Measurements from ENCODE around the gene CROCC2. TPM values are rescaled to one million over a fixed set of nuclear protein-coding genes. Genes with fewer than 3 reads are reported as not detected.

The CROCC2 gene
- total and polyA plus RNA-seq, 2 of the 13 experiments (the other 11 are each of a cell fraction or from before 2014, with no cell fraction given) = not detected

GRCh38 chr2:240985881-240986786 lies 80.0 kb downstream of the CROCC2 start (continued):
- no peak for TF ChIP-seq ZNF790 (CRISPR knock-in tag; IDR thresholded peaks at IDR 0.05; ENCODE audit: borderline replicate concordance)
- no peak for TF ChIP-seq ZNF160 (CRISPR knock-in tag; IDR thresholded peaks at IDR 0.05)
- TF ChIP-seq HNF4A (CRISPR knock-in tag; IDR thresholded peaks at IDR 0.05) = peak; percentile 5; the same call in 1 of the 2 replicates
- peak; percentile 62; the same call in 1 of the 2 replicates for TF ChIP-seq HNRNPL (IDR thresholded peaks at IDR 0.05; ENCODE audit: low read depth, low read length)
- peak; percentile 2; the same call in 1 of the 2 replicates for TF ChIP-seq NRL (CRISPR knock-in tag; IDR thresholded peaks at IDR 0.05; ENCODE audit: borderline replicate concordance)
- TF ChIP-seq NR2F1 (CRISPR knock-in tag; IDR thresholded peaks at IDR 0.05) = peak in 1 of 2 experiments; percentile 55; a peak in 1 of 4 replicates
- no peak for TF ChIP-seq ZSCAN12 (CRISPR knock-in tag; IDR thresholded peaks at IDR 0.05)
- TF ChIP-seq, protein P1, sequence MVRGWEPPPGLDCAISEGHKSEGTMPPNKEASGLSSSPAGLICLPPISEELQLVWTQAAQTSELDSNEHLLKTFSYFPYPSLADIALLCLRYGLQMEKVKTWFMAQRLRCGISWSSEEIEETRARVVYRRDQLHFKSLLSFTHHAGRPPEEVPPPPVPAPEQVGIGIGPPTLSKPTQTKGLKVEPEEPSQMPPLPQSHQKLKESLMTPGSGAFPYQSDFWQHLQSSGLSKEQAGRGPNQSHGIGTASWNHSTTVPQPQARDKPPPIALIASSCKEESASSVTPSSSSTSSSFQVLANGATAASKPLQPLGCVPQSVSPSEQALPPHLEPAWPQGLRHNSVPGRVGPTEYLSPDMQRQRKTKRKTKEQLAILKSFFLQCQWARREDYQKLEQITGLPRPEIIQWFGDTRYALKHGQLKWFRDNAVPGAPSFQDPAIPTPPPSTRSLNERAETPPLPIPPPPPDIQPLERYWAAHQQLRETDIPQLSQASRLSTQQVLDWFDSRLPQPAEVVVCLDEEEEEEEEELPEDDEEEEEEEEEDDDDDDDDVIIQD (CRISPR knock-in tag; IDR thresholded peaks at IDR 0.05; ENCODE audit: low read depth) = no peak

DNA sequence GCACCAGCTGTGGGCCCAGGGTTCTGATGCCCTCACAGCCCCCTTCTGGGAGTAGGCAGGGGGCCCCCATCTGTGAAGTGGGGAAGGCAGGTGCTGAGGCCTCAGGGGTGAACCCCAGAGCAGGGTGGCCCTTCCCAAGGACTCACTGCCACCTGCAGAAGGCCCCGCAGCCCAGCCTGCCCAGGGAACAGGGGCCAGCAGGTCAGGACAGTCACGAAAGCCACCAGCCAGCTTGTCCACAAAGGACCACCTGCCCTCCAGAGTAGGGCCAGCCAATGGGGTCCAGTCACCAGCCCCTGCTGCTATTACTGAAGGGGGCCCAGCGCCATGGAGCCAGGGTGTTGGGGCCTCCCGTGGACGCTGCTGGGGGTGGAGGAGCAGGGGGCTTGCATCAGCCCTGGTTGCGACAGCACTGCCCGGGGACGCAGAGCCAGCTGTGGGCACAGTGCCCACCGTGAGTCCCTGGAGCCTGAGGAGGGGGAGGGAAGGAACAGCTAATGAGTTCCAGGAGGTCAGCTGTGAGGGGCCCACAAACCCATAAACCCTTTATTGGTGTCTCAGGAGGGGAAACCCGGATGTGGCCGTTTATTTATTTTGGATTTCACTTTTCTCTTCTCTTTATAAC lies 80.8 kb downstream of the CROCC2 start:
- BruUV-seq (replicated peaks) = no TSS peak
- Histone ChIP-seq H3K4me1 (ENCODE audit: insufficient read depth, low read length) (peaks cover 52% of the 10 kb centered on the region), H3K36me3 (replicated peaks in 1 of 2; ENCODE audit: control insufficient read depth in 1 of 2, insufficient read depth in 2 of 2, low read length in 2 of 2) (no peaks in the 10 kb centered on the region), H3K4me3 (replicated peaks in 1 of 3; ENCODE audit: insufficient read depth in 1 of 3, low read depth in 2 of 3, low read length in 3 of 3) (peak overlapping the region in 2 of 3 experiments; percentile 8 to 29; a peak in 1 of 6 replicates), H3K9me3 (ENCODE audit: low read length) (no peaks in the 10 kb centered on the region), H4K20me1 (ENCODE audit: insufficient read depth, low read length) (no peaks in the 10 kb centered on the region; the same call in 1 of the 2 replicates), H3K27me3 (ENCODE audit: control insufficient read depth in 1 of 2, insufficient read depth in 2 of 2, low read length in 2 of 2) (peaks cover 20 to 64% of the 10 kb centered on the region in 2 experiments; a peak in 4 of 5 replicates), H3K9ac (ENCODE audit: insufficient read depth, low read depth, low read length) (peak overlapping the region; percentile 17; the same call in 1 of the 2 replicates), H3K4me2 (ENCODE audit: low read depth, low read length) (peak overlapping the region; percentile 57), H2AFZ (ENCODE audit: low read length) (no peak overlapping the region), H3K27ac (ENCODE audit: extremely low read length, insufficient read depth, low read length) (no peak overlapping the region), H3K79me2 (ENCODE audit: insufficient read depth, low read length) (no peaks in the 10 kb centered on the region)
- CTCF ChIA-PET (ENCODE audit: low intra/inter-chr PET ratio, low total read pairs) = no interaction called here
- POLR2A ChIA-PET = interaction anchor here (1.0 to 2.0 kb wide), 3 partner anchors 20 to 129 kb away, joined by 3 to 6 read pairs (median 5); no protein-coding TSS in a partner anchor
- intact Hi-C loops (cut with micrococcal nuclease; ENCODE audit: unreplicated experiment) = loop anchor here (10.0 kb wide), 1 partner anchor 1782 kb away; no protein-coding TSS in a partner anchor
- no peak for DNase-seq (ENCODE audit: low spot score)
- FAIRE-seq = no peak
- 1% methylated on average over 9 of the region's 11 CpGs for WGBS (ENCODE audit: low lambda C conversion rate)
- in situ Hi-C loops (cut with HindIII; ENCODE audit: extremely low pct_ligation_motif_present, low pct_unique_long_range_greater_than_20kb) = loop anchor here (5.0 kb wide), 1 partner anchor 70 kb away; no protein-coding TSS in a partner anchor
- no peak for ATAC-seq
- TF ChIP-seq GATAD2A (CRISPR knock-in tag; IDR thresholded peaks at IDR 0.05) = peak; percentile 81
- peak; percentile 37; the same call in 1 of the 2 replicates for TF ChIP-seq POGK (CRISPR knock-in tag; conservative IDR thresholded peaks at IDR 0.05)
- no peak for TF ChIP-seq TBX2 (CRISPR knock-in tag; IDR thresholded peaks at IDR 0.05; ENCODE audit: borderline replicate concordance)
- peak; percentile 76 for TF ChIP-seq CEBPB (IDR thresholded peaks at IDR 0.05; ENCODE audit: borderline replicate concordance, low read depth, low read length)
- TF ChIP-seq TFAP4 (IDR thresholded peaks at IDR 0.05; ENCODE audit: borderline replicate concordance, low read depth) = peak; percentile 34; the same call in 1 of the 2 replicates
- peak; percentile 60; the same call in 1 of the 2 replicates for TF ChIP-seq ARNT2 (CRISPR knock-in tag; IDR thresholded peaks at IDR 0.05; ENCODE audit: low read depth)
- no peak for TF ChIP-seq SNRNP70 (IDR thresholded peaks at IDR 0.05; ENCODE audit: low read depth, low read length)
- 0 out of 2 replicates have a peak, but pooled peaks have one; percentile 41 for TF ChIP-seq CHCHD3 (CRISPR knock-in tag; IDR thresholded peaks at IDR 0.05)

Data from HepG2 (cell line).